GM21360 (cell line): Measurements from ENCODE around the gene INPP4B.

Experiments used
- ATAC-seq: cut with Tn5 transposase; IDR thresholded peaks from one replicate; pipeline ENCODE4 v1.9.1; 2021; ENCODE audit warnings: mild to moderate bottlenecking, moderate library complexity; ENCODE audit not compliant: unreplicated experiment

The INPP4B gene

DNA sequence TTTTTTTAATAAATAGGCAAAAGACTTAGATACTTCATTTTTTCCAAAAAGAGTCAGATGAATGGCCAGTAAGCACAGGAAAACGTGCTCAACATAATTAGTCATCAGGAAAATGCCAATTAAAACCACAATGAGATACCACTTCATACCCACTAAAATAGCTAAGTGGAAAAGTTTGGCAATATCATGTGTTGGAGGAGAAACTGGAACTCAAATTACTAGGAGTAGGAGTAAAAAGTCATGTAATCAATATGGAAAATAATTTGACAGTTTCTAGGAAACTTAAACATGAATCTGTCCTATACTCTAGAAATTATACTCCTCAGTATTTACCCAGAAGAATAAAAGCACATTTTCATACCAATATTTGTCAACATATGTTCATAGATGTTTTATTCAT lies 449.8 kb downstream of the INPP4B start:
- no peak for ATAC-seq

DNA sequence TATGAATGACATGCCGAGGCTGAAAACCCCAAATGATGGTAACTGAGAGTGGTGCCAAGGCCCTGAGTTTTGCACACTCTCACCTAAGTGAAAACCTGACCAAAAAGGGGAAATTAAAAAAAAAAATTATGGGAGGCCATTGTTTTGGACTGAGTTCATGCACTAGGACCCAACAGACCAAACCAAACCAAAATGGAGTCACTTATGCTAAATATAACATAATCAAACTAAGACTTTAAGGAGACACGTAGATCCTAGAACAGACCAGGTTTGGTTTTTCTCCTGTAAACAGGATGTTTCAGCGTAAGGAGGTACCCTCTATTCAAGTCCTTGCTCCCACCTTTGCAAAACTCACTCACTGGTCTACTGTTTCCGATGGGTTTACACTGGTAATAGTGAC lies 453.0 kb downstream of the INPP4B start:
- ATAC-seq = no peak

DNA sequence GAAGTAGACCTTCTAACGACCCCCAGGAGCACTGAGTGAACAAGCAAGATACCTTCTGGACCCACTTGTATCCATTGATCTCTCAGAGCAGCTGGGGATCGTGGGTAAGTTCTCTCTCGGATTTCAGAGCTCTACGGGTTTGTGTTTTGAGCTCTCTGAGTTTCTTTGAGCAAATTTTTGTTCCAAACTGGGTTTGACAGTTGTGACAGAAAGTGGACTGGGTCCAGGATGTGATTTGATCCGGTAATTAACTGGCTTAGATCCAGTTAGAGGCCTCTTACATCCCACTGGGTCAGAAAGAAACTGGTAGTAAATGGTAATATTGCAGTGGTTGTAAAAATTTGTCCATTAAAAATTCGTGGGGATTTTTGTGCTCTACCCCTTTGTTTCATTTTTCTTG lies 459.2 kb downstream of the INPP4B start:
- ATAC-seq = no peak

DNA sequence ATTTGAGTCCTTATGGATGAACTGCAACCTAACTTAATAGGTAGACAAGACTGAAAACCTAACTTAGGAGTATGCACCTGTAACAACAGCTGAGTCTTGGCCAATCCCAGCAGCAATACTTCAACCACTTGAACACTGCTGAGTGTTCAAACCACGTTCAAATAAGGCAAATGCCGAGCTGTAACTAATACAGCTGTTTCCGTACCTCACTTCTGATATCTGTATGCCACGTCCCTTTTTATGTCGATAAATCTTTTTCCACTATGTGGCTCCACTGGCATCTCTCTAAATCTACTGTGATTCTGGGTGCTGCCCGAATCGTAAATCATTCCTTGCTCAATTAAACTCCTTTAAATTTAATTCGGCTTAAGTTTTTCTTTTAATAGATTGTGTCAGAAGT lies 459.7 kb downstream of the INPP4B start:
- ATAC-seq = no peak

DNA sequence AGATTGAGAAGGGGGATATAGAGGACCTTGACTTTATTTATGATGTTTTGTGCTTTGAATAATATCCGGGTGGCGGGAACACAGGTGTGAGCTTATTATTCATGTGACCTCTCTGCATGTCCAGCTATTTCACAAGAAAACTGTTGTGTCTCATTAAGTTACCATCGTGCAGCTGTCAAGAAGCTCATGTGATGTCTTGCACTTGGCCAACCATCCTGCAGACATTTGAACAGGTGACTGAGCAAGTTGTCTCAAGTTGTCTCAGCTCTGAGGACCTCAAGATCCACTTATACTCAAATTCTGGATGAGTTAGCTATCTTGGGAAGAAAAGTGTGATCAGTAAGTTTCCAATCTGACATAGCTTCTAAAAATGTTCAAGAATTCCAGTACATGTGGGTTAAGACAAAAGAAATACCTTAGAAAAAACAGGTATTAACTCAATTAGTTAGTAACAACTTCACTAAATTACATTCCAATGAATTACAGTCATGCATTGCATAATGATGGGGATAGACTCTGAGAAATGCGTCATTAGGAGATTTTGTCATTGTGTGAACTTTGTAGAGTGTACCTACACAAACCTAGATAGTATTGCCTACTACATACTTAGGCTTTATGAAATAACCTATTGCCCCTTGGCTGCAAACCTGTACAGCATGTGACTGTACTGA lies 462.2 kb downstream of the INPP4B start:
- no peak for ATAC-seq

DNA sequence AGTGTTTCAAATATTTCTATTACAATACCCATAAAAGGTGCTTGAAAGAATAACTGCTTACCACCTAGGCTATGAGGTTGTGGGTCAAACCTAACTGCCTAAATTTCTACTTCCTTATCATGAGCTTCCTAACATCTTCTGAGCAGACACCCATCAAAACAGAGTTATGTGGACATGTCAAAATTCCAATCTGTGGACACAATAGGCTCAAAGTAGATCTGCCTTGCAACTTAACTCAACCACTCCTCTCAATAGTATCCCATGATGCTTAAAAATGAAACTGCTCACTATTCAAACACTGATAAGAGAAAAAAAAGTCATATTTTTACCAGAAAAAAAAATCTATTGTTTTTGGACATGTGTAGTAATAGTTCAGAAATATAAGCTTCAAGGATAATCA lies 462.7 kb downstream of the INPP4B start:
- ATAC-seq = no peak

DNA sequence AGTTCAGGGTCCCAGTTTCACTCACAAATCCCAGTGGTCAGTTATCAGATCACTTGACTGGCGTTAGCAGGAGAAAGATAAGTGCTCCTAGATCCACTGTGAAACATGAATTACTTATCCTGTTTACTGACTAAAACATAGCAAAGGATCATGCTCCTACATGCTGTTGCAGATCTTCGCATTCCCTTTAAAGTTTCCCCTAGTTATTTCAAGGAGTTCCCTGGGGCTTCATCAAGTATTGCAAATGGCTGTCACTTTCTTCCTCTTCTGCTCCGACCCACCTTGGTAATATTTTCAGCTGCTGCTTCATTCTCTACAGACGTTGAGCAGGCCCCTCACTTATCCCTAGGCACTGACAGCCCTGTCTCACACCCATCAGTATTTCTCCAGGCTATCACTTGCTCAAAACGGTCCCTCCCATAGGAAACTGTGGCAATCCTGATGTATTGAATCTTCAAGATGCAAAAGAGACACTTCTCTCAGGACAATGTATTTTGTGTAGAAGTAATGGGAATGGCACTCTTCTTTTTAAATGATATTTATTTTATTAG lies 466.0 kb downstream of the INPP4B start:
- ATAC-seq = no peak

DNA sequence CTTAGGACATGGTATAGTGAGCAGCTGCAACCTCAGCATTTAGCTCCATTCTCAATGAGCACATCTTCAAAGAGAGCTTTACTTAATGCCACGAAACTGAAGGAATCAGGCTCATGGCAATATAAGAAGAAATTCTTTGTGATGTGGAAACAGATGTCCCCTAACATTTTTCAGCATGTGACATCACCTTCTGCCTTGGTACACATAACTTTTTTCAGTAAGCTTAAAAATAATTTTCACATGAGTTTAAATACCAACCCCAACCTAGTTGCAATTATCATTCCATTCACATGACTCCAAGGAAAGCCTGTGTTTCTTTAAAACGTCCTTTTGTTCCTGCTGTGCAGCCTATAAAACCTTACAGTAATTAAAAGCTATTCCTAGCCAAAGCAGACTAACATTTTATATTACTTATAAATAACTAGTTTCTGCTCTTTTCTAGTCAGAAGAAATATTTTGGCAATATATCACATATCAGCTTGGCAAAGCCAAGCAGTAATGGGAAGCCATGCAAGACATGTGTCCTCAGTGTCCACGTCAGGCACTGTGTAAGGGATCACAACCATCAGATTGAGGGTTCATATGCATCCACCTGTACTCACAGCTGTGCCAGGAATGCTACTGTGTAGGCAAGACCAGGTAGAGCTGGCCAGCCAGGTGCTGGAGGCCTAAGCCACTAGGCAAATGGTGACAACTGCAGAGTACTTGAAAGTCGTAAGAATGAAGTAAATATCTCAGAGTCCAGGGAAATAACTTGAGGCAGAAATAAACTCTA lies 466.6 kb downstream of the INPP4B start:
- no peak for ATAC-seq

DNA sequence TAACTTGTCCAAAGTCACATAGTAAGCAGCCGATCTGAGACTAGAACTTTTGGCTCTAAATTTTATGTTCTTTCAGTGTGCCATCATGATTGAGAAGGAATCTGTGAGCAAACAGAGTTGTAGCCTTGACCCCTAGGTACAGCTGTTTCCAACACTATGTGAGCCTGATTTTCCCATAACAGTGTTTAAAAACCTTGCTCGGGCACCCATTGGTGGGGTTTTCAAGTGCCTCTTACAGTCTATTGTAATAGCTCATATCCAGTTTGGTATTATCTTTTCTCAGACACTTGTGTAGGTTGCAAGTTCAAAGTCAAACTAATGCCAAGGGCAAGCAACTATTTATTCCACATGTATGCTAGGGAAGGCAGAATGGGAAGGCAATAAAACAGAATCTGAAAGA lies 467.9 kb downstream of the INPP4B start:
- no peak for ATAC-seq

DNA sequence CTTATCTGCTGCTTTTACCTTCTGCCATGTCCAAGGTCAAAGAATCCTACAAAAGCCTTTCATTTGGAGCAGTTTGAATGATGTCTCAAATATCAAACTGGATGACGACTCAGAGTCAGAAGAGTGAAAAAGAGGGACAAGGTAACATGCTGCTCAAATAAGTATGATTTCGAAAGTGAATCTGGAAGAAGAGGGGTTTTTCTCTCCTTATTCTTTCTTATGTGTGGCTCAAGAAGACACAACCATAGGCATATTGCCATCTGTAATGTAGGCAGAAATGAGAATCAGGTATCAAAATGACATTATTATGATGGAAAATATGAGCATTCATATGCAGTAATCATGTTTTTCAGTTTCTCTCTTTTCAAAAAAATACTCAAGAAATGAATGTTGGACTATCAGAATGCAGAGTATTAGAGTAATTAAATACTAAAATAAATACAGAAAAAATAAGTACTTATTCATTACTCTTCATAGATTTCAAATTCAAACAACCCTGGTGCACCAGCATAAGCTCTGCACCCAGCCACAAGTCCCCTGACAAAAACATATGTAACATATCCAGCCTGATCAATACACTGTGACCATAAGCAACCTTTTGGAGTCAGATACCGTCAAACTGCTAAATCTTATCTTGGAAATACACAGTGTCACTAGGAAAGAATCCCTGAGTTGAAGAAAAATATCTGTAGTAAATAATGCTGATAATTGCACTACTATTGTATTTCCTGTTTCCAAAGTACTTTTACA lies 468.6 kb downstream of the INPP4B start:
- no peak for ATAC-seq

DNA sequence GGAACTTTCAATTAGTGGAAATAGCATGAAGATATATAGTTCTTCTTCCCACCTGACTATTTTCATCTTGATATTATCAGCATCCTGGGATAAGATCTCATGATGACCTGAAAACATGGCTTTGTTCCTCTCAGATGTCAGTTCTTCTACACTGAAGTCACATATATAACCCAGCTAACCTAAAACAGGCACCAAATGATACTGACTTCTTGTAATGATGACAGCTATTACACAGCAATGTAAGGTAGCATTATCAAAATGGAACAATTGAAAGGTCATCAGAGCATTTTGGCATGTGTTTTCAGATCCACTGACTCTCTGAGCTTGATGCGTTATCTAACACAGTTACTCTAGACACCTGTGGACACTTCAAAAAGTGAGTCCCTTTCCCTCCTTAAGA lies 469.9 kb downstream of the INPP4B start:
- ATAC-seq = no peak

DNA sequence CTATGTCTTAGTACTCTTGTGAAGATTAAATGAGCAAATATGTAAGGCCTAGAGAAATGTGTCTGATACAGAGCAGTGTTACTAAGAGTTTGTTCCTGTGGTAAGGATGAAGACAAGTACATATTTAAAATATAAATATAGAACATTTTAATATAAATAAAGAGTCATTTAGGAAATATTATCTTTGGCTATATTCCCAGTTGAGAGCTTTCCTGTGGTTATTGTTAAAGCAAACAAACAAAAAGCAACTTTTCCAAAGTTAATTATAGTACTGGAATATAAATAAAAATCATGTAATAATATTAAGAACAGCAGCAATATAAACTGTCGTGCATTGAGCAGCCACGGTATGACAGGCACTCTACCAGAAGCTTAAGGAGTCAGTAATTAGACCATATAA lies 472.5 kb downstream of the INPP4B start:
- no peak for ATAC-seq

DNA sequence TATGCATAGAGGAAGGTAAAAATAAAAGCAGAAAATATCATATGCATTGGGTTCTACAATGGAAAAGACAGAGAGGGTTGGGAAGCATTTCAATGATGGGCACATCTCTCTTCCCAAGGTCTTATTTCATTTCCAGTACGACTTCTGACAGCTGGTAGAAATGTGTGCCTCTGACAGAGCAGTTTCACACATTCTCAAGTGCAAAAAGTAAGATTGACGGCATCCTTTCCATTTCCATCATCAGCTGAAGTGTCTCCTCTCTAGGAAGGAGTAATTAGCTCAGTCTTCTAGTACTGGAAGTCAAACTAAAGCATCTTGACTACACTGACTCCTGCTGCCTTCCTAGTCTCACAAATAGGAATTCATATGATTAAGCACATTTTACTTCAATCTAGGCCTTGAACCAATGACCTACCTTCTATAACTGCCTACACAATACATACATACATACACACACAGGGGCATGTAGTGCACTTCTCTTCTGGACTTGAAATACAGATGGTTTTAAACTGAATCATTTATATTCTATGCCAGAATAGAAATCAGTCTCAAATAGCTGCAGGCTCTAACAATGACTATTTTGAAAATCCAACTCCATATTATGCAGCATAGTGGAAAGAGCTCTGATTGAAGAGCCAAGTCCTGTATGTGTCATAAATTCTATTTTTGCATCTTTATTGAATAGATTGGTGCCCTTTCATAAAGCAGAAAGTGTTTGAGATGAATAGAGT lies 473.4 kb downstream of the INPP4B start:
- no peak for ATAC-seq

DNA sequence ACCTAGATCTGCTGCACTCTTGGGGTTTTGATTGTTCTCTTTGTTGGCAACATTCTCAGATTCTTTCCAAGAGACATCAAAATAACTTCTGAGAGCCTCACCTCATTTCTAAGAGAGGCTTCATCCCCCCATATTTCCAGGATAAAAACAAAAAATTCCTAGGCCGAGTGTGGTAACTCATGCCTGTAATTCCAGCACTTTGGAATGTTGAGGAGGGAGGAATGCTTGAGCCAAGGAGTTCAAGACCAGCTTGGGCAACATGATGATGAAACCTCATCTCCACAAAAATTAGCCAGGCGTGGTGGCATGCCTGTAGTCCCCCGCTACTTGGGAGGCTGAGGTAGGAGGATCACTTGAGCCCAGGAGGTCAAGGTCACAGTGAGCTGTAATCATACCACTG lies 477.0 kb downstream of the INPP4B start:
- ATAC-seq = no peak

DNA sequence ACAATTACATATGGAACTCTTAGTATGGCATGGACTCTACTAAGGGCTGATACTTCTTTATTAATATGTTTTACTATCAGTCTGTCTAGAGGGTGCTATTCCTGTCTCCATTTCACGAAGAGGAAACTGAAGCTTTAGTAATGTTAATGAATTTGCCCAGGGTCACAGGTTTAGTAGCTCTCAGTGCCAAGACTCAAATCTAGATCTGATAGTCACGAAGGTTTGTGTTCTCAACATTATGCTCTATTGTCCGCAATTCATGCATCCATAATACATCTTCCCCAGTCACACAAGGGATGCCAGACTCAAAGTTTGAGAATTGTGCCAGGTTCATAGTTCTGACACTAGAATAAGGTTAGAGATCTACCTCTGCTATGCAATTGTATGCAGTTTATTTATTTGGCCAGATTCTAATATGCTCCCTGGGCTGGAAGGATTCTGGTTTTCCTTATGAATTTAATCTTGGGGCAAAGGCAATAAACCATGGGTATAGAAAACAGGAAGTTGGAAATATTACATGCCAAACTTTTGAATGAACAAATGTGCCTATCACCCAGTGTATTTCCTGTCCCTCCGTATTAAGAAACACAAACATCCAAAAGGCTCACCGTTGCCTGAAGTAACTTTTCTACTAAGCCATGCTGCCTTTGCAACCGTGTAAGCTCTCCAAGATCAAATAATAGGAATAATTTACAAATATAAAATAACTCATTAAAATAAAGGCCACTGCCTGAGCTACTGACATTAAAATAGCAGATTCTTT lies 478.5 kb downstream of the INPP4B start:
- no peak for ATAC-seq

DNA sequence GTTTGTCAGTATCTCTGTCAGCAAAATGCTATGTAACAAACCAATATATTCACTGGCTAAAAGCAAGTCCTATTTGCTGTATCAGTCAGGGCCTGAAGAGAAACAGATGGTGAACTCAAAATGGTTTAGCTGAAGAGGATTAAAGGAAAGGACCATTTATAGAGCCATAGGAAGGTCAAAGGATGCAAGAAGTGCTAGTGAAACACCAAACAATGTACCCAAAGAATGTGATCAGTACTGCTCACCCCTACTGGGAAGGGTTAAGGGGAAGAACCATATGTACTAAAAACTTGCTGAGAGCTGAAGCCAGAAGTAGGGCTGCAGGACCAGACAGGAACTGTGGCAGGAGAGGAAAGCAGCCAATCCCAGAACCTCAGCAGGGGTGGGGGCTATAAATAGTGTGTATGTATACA lies 479.3 kb downstream of the INPP4B start:
- no peak for ATAC-seq

DNA sequence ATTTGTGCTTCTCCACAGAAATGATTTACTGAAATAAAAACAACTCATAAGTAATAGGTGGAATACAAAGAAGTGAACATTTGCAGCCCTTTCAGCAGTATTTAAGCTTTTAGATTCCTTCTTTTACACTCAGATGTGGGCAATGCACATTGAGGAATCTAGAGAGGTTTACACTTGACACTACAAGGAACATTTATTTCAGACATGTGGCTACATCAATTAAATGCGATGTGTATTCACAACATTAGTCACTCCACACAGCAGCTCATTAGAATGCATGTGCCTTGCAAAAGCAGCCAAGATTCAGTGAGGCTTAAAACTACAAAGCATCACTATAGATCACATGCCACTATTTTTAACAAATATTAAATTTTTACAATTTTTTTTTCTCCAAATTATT lies 480.7 kb downstream of the INPP4B start:
- ATAC-seq = no peak

DNA sequence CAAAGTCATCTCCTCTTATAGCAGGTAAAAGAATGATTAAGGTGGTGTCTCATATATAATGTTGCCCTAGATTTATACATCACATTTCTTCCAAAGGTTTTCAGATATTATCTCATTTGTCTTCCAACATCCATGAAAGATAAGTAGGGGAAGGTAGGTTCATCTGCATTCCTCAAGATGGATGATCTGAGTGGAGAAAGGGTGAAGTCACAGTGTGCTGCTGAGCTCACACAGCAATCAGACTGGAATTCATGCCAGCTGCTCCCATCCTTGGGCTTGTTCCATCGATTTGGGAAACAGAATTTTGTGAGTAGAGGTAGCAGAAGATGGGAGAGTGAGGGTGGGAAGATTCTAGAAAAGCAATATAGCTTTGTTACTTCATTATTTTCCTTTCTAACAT lies 482.4 kb downstream of the INPP4B start:
- no peak for ATAC-seq

DNA sequence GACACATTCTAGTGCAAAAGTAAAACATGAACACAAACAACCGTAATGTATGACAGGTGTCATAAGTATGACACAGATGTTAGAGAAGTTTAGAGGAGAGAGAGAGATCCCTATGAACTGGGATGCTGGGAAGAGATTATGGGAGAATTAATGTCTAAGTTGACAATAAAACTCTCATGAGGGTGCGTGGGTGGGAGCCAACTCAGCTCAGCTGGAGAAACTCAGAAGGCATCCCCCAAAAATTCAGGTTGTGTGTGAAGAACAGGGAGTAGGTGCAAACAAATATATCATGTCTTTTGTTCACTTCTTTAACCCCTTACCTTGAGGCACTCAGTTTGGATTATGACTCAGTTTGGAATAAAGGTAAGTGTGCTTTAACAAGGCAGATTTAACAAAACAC lies 484.1 kb downstream of the INPP4B start:
- ATAC-seq = no peak

DNA sequence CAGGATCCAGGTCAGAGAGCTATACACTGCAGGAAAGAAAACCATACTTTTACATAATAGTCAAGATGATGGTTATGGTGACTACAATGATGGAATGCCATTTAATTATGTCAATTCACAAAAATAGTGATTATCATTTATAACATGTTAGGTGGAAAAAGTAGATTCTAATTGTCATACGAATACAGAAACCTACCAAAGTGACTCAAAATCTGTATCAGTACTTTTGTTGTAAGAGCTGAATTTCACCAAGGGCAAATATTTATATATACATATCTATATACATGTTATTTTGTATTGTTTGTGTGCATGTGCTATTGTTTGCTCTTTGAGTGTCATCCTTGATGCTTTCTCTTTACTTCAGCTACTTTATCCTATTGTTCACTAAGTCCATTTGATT lies 485.4 kb downstream of the INPP4B start:
- ATAC-seq = no peak
